Measurements from ENCODE around the gene ALCAM.

- TF ChIP-seq POLR2A (IDR thresholded peaks at IDR 0.05) (no peak), CTCF (IDR thresholded peaks at IDR 0.05) (no peak), POLR2AphosphoS5 (IDR thresholded peaks at IDR 0.05; ENCODE audit: insufficient read depth in 1 of 2, low read depth in 1 of 2) (no peak)
Measured at GRCh38 chr3:105564546-105565288, 198.0 kb downstream of the ALCAM start.
